Gastrocnemius medialis (tissue), 4 donors: ENCODE data around the gene SDK2. TPM values are rescaled to one million over a fixed set of nuclear protein-coding genes. Genes with fewer than 3 reads are reported as not detected.

Experiments used
- ATAC-seq, 2 donors: fragments of 150-250 bp; one replicate each; pipeline ENCODE4 v1.9.1; 2016
- DNase-seq, 2 donors: peaks; one replicate each; pipeline ENCODE4 v3.0.0-alpha.2; 2019
- H3K27ac ChIP-seq, 4 donors: fragments of 200-600 bp; sonication (generic); 1 replicate in 1 of 4; 2 replicates in 3 of 4; pipeline ENCODE4 v1.5.1; 2016 to 2018; ENCODE audit warnings: mild to moderate bottlenecking in 2 of 4, moderate library complexity in 1 of 4
- H3K27me3 ChIP-seq, 3 donors: fragments of 200-600 bp; sonication (generic) in 2 of 3; 1 replicate in 1 of 3; 2 replicates in 2 of 3; pipeline versions ENCODE4 v1.5.1 to v1.6.0; 2016 to 2019; ENCODE audit warnings: mild to moderate bottlenecking in 1 of 3, moderate library complexity in 1 of 3
- H3K36me3 ChIP-seq, 2 donors: fragments of 200-600 bp; sonication (generic) in 1 of 2; one replicate each; pipeline ENCODE4 v1.5.1; 2017 to 2018
- H3K4me1 ChIP-seq, 2 donors: fragments of 200-600 bp; sonication (generic) in 1 of 2; one replicate each; pipeline ENCODE4 v1.5.1; 2016 to 2017; ENCODE audit warnings: mild to moderate bottlenecking in 2 of 2
- H3K4me3 ChIP-seq, 4 donors: fragments of 200-600 bp; sonication (generic) in 3 of 4; 1 replicate in 1 of 4; 2 replicates in 3 of 4; pipeline ENCODE4 v1.5.1; 2016 to 2019; ENCODE audit warnings: mild to moderate bottlenecking in 2 of 4
- H3K9me3 ChIP-seq, 3 donors: fragments of 200-600 bp; sonication (generic) in 2 of 3; 1 replicate in 1 of 3; 2 replicates in 2 of 3; pipeline ENCODE4 v1.5.1; 2016 to 2019
- CTCF ChIP-seq, 5 experiments: fragments of 450-650 bp in 3 of 5; fragments of 200-600 bp in 2 of 5; sonication (generic) in 2 of 5; IDR thresholded peaks in 4 of 5; conservative IDR thresholded peaks in 1 of 5; 1 replicate in 4 of 5; 2 replicates in 1 of 5; pipeline ENCODE4 v1.5.1; 2016 to 2019; ENCODE audit warnings: antibody characterized with exemption in 5 of 5, mild to moderate bottlenecking in 3 of 5, moderate library complexity in 3 of 5
- POLR2A ChIP-seq, 2 donors: fragments of 450-650 bp; IDR thresholded peaks; one replicate each; pipeline ENCODE4 v1.6.1; 2017; ENCODE audit warnings: antibody characterized with exemption in 2 of 2, mild to moderate bottlenecking in 2 of 2, moderate library complexity in 2 of 2
- in situ Hi-C, 4 donors: fragments of 200-750 bp; cut with MboI; loops; one replicate each; pipeline versions ENCODE4 v1.15.0 to v1.8.0; 2017; ENCODE audit warnings: low sequenced_read_pairs in 4 of 4
- intact Hi-C: fragments of 100-400 bp; cut with DNase I; formaldehyde crosslinking; loops from one replicate; pipeline ENCODE4 v1.15.1; 2023; ENCODE audit warnings: low total_unique reads
- total RNA-seq, 4 donors: library from RNA; depleted of rRNA; stranded (reverse); fragments of >200 nt; gene quantifications; one replicate each; pipeline versions ENCODE4 v1.1.0 to v1.2.3, GENCODE V29; 2016

The SDK2 gene
- total RNA-seq, 4 donors from 2014 or later, result 0.02 to 0.31 (median 0.13) TPM

DNA sequence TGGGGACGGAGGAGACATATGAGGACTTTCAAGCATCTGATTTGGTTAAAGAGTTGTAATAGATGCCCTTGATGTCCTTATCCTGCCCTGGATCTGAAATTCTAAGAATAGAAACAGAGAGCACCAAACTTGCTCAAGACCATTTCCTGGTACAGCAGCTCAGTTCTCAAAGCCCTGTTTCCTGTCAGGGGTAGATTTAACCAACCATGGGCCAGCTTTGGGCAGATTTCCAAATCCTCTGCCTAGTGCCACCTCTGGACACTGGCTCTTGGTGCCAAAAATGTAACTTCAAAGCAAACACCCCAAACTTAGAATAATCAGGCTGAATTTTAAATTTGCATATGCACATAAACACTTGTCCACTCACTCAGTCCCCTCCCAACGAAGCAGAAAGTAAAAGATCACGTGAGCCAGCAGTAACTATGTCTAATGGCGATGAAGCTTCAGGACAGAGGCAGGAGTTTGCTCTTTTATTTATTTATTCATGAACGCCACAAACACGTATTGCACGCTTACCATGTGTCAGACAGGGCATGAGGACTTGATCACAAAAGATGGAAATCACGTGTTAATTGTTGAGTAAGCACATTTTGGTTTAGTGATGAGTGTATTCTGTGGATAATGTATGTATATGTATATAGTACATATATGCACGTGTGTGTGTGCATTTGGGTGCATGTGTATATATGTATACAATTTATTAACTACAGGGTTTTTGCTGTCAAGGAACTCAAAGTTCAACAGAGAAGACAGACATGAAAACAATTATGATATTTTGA lies 23.1 kb upstream of the SDK2 start:
- intact Hi-C loops, result no loop called here
- in situ Hi-C loops, result loop anchor here in 2 of 4 donors (10.0 to 25.0 kb wide), 2 partner anchors 63 to 95 kb away; no protein-coding TSS in a partner anchor
- no peak overlapping the region for H3K27ac ChIP-seq
- H3K4me1 ChIP-seq, result no peaks in the 10 kb centered on the region
- H3K4me3 ChIP-seq, result no peak overlapping the region
- no peaks in the 10 kb centered on the region for H3K36me3 ChIP-seq
- peaks cover 0 to 3% (median 0%) of the 10 kb centered on the region in 3 donors for H3K27me3 ChIP-seq
- ATAC-seq, result no peak
- no peak for TF ChIP-seq POLR2A (IDR thresholded peaks at IDR 0.05)
- TF ChIP-seq CTCF (IDR thresholded peaks at IDR 0.05 in 4 of 5, conservative IDR thresholded peaks at IDR 0.05 in 1 of 5), result no peak
- no peaks in the 10 kb centered on the region for H3K9me3 ChIP-seq
- no peak for DNase-seq

- Histone ChIP-seq H3K27me3 (peaks cover 0 to 3% (median 0%) of the 10 kb centered on the region in 3 donors), H3K36me3 (no peaks in the 10 kb centered on the region), H3K4me3 (no peak overlapping the region), H3K4me1 (no peaks in the 10 kb centered on the region), H3K27ac (no peak overlapping the region), H3K9me3 (no peaks in the 10 kb centered on the region)
- intact Hi-C loops (no loop called here), in situ Hi-C loops (loop anchor here in 2 of 4 donors (10.0 to 25.0 kb wide), 2 partner anchors 59 to 99 kb away; no protein-coding TSS in a partner anchor)
- ATAC-seq (no peak), DNase-seq (no peak)
- TF ChIP-seq CTCF (IDR thresholded peaks at IDR 0.05 in 4 of 5, conservative IDR thresholded peaks at IDR 0.05 in 1 of 5), result no peak
- no peak for TF ChIP-seq POLR2A (IDR thresholded peaks at IDR 0.05)
These were observed 19.4 kb upstream of the SDK2 start for GRCh38 chr17:73663614-73664013.

GRCh38 chr17:73660366-73660765 lies 16.1 kb upstream of the SDK2 start:
- in situ Hi-C loops, result loop anchor here in 2 of 4 donors (10.0 to 25.0 kb wide), 2 partner anchors 56 to 102 kb away; no protein-coding TSS in a partner anchor
- Histone ChIP-seq H3K36me3 (no peaks in the 10 kb centered on the region), H3K27me3 (peaks cover 0 to 3% (median 0%) of the 10 kb centered on the region in 3 donors), H3K4me1 (no peaks in the 10 kb centered on the region), H3K9me3 (no peaks in the 10 kb centered on the region), H3K4me3 (no peak overlapping the region), H3K27ac (no peak overlapping the region)
- TF ChIP-seq POLR2A (IDR thresholded peaks at IDR 0.05) (no peak), CTCF (IDR thresholded peaks at IDR 0.05 in 4 of 5, conservative IDR thresholded peaks at IDR 0.05 in 1 of 5) (no peak)
- ATAC-seq, result no peak
- no peak for DNase-seq
- intact Hi-C loops, result no loop called here

- ATAC-seq, result no peak
- in situ Hi-C loops, result loop anchor here in 1 of 4 donors (25.0 kb wide), 1 partner anchor 103 kb away; no protein-coding TSS in a partner anchor
- H3K27me3 ChIP-seq, result no peaks in the 10 kb centered on the region
These were observed 14.7 kb upstream of the SDK2 start for GRCh38 chr17:73658821-73659515.

More at GRCh38 chr17:73658821-73659515, 14.7 kb upstream of the SDK2 start:
- Histone ChIP-seq H3K9me3 (no peaks in the 10 kb centered on the region), H3K4me1 (no peaks in the 10 kb centered on the region), H3K27ac (no peak overlapping the region), H3K36me3 (no peaks in the 10 kb centered on the region), H3K4me3 (no peak overlapping the region)
- intact Hi-C loops, result no loop called here
- DNase-seq, result no peak
- TF ChIP-seq CTCF (IDR thresholded peaks at IDR 0.05 in 4 of 5, conservative IDR thresholded peaks at IDR 0.05 in 1 of 5) (no peak), POLR2A (IDR thresholded peaks at IDR 0.05) (no peak)
